Measurements from ENCODE around the gene LRRC4B. TPM values are rescaled to one million over a fixed set of nuclear protein-coding genes. Genes with fewer than 3 reads are reported as not detected.
A peak's percentile ranks its signal among the peaks of the same experiment; 100 is the strongest.

Gene LRRC4B
- total RNA-seq, 1 experiment from 2014 or later: not detected

DNA sequence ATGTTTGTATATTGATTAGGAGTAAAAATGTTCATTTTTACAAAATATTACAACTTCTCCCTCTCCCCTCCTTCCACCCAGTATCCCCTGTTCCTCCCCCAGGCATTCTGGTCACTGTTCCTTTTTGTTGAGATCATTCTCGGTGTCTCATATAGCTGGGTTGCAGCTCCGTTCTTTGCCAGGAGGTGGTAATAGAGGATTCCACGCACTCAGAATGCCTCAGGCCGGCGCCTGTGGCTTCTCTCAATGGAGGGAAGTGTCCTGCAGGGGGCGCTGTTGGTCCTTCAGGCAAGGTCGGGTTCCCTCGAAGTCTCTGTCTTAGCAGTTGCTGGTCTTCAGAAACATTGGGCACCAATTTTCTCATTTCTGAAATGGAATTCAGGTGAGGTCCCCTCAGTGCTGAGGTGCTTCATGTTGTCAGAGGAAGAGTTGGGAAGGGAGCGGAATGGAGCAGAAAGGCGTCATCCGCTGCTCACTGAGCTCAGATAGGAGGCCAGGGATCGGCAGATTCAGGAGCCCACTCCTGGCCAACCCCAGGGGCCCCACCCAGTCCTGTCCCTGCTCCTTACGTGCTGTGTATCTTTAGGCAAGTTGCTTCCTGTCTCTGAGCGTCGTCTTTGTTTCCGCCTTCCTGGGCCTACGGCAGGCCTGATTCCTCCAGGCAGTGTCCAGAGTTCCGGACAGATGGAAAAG is 81.3 kb downstream of the LRRC4B start:
- CTCF ChIA-PET: interaction anchor here (0.7 kb wide), 2 partner anchors 127 to 186 kb away, joined by 3 to 4 read pairs; no protein-coding TSS in a partner anchor
- intact Hi-C loops (cut with micrococcal nuclease): no loop called here
- BruUV-seq (replicated peaks): no TSS peak
- Mint-ChIP-seq H3K4me3 (ENCODE audit: unreplicated experiment) (no peak overlapping the region), H3K4me1 (ENCODE audit: insufficient read depth, unreplicated experiment) (peaks cover 7% of the 10 kb centered on the region), H3K27me3 (ENCODE audit: insufficient read depth, unreplicated experiment) (peaks cover 22% of the 10 kb centered on the region), H3K36me3 (ENCODE audit: insufficient read depth, unreplicated experiment) (peaks cover 14% of the 10 kb centered on the region), H3K27ac (ENCODE audit: low read depth, unreplicated experiment) (no peak overlapping the region), H3K9me3 (ENCODE audit: unreplicated experiment) (peaks cover 24% of the 10 kb centered on the region)
- TF ChIP-seq, protein P1, sequence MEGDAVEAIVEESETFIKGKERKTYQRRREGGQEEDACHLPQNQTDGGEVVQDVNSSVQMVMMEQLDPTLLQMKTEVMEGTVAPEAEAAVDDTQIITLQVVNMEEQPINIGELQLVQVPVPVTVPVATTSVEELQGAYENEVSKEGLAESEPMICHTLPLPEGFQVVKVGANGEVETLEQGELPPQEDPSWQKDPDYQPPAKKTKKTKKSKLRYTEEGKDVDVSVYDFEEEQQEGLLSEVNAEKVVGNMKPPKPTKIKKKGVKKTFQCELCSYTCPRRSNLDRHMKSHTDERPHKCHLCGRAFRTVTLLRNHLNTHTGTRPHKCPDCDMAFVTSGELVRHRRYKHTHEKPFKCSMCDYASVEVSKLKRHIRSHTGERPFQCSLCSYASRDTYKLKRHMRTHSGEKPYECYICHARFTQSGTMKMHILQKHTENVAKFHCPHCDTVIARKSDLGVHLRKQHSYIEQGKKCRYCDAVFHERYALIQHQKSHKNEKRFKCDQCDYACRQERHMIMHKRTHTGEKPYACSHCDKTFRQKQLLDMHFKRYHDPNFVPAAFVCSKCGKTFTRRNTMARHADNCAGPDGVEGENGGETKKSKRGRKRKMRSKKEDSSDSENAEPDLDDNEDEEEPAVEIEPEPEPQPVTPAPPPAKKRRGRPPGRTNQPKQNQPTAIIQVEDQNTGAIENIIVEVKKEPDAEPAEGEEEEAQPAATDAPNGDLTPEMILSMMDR (IDR thresholded peaks at IDR 0.05; ENCODE audit: unreplicated experiment): peak; percentile 56
- POLR2A ChIA-PET: no interaction called here
- DNase-seq (ENCODE audit: unreplicated experiment): peak; percentile 28

DNA sequence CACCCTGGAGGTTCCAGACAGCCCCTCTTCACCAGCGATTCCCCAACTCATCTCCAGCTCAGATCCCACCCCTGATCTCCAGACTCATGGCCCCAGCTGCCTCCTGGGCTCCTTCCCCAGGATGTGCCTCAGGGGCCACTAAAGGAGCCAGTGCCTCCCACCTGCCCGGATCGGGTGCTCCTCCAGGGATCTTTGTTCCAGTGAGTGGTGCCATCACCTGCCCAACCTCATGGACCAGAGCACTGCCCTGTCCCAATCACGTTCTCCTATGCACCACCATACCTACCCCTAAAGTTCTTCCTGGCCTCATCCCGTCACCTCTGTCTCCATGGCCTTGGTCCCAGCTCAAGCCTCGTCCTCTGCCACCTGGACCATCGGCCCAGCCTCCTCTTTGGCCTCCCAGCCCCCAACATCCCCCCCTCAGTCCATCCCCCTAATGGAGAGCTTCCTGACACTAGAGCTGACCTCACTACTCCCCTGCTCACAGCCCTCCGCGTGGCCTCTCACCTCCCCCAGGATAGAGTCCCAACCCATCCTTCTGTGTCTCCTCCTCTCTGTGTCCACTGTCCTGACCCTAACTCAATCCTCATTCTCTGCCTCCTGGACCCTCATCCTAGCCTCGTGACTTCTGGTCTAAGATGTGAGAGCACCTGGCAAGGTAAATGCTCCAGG is 82.8 kb downstream of the LRRC4B start:
- BruUV-seq (replicated peaks): no TSS peak
- H3K9me3 Mint-ChIP-seq (ENCODE audit: unreplicated experiment): peaks cover 9% of the 10 kb centered on the region
- peaks cover 11% of the 10 kb centered on the region for H3K27me3 Mint-ChIP-seq (ENCODE audit: insufficient read depth, unreplicated experiment)
- TF ChIP-seq, protein P1 (IDR thresholded peaks at IDR 0.05; ENCODE audit: unreplicated experiment): no peak
- DNase-seq (ENCODE audit: unreplicated experiment): no peak
- H3K4me1 Mint-ChIP-seq (ENCODE audit: insufficient read depth, unreplicated experiment): no peaks in the 10 kb centered on the region
- no peak overlapping the region for H3K4me3 Mint-ChIP-seq (ENCODE audit: unreplicated experiment)
- POLR2A ChIA-PET: interaction anchor here (0.6 kb wide), 1 partner anchor 25 kb away, joined by 3 read pairs; no protein-coding TSS in a partner anchor
- intact Hi-C loops (cut with micrococcal nuclease): no loop called here
- peaks cover 15% of the 10 kb centered on the region for H3K36me3 Mint-ChIP-seq (ENCODE audit: insufficient read depth, unreplicated experiment)
- no peak overlapping the region for H3K27ac Mint-ChIP-seq (ENCODE audit: low read depth, unreplicated experiment)
- CTCF ChIA-PET: no interaction called here

DNA sequence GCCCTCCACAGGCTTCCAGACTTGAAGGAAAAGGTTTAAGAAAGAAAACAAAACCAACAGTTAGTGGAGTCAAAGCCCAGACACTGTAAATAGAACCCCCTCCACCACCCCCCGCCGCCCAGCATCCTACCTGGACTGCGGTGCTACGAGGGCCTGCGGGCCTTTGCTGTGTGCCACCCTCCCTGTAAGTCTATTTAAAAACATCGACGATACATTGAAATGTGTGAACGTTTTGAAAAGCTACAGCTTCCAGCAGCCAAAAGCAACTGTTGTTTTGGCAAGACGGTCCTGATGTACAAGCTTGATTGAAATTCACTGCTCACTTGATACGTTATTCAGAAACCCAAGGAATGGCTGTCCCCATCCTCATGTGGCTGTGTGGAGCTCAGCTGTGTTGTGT is 85.3 kb downstream of the LRRC4B start:
- ChIA-PET POLR2A (no interaction called here), CTCF (interaction anchor here (0.6 kb wide), 1 partner anchor 117 kb away, joined by 3 read pairs; no protein-coding TSS in a partner anchor)
- TF ChIP-seq, protein P1 (IDR thresholded peaks at IDR 0.05; ENCODE audit: unreplicated experiment): no peak
- Mint-ChIP-seq H3K4me3 (ENCODE audit: unreplicated experiment) (no peak overlapping the region), H3K9me3 (ENCODE audit: unreplicated experiment) (no peaks in the 10 kb centered on the region), H3K27ac (ENCODE audit: low read depth, unreplicated experiment) (no peak overlapping the region), H3K27me3 (ENCODE audit: insufficient read depth, unreplicated experiment) (peaks cover 8% of the 10 kb centered on the region), H3K4me1 (ENCODE audit: insufficient read depth, unreplicated experiment) (no peaks in the 10 kb centered on the region), H3K36me3 (ENCODE audit: insufficient read depth, unreplicated experiment) (peaks cover 34% of the 10 kb centered on the region)
- intact Hi-C loops (cut with micrococcal nuclease): no loop called here
- BruUV-seq (replicated peaks): TSS peak; percentile 63
- DNase-seq (ENCODE audit: unreplicated experiment): no peak

DNA sequence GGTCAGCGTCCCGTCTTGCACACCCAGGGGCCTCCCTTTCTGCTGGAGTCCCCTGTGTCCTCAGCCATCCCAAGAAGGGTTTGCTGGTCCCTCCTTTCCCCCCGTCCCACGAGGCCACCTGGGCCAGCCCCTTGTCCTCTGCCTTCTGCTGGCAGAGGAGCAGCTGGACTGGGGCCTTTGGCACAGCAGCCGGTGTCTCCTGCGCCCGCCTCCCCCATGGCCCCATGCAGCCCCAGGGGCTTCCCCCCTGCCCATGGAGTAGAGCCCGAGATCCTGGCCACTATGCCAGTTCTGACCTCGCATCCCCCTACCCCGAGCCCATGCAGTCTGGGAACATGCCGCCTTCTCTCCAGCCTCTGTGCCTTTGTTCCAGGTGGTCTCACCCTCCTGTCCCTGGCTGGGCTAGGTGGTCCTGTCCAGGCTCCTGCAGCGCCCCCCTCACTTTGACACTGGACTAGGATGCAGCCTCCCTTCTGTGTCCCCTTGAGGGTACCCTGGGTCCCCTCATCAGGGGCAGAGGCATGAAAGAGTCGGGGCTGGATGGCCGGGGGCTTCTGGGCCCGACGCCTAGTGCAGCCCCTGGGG is 85.9 kb downstream of the LRRC4B start:
- no TSS peak for BruUV-seq (replicated peaks)
- H3K36me3 Mint-ChIP-seq (ENCODE audit: insufficient read depth, unreplicated experiment): peaks cover 34% of the 10 kb centered on the region

More for the DNA sequence above, 85.9 kb downstream of the LRRC4B start:
- POLR2A ChIA-PET: no interaction called here
- intact Hi-C loops (cut with micrococcal nuclease): no loop called here
- TF ChIP-seq, protein P1 (IDR thresholded peaks at IDR 0.05; ENCODE audit: unreplicated experiment): no peak
- CTCF ChIA-PET: no interaction called here
- Mint-ChIP-seq H3K4me1 (ENCODE audit: insufficient read depth, unreplicated experiment) (peaks cover 4% of the 10 kb centered on the region), H3K27ac (ENCODE audit: low read depth, unreplicated experiment) (no peak overlapping the region), H3K4me3 (ENCODE audit: unreplicated experiment) (no peak overlapping the region), H3K27me3 (ENCODE audit: insufficient read depth, unreplicated experiment) (peaks cover 3% of the 10 kb centered on the region), H3K9me3 (ENCODE audit: unreplicated experiment) (no peaks in the 10 kb centered on the region)
- DNase-seq (ENCODE audit: unreplicated experiment): no peak
